ENCODE data around the gene LCE1B.

Gene LCE1B

GRCh38 chr1:152776361-152776760 is 35.4 kb upstream of the LCE1B start:
- H2BK5ac ChIP-seq (ENCODE audit: low read depth, low read length, poor library complexity), result no peak overlapping the region

GRCh38 chr1:152777510-152778137 is 34.1 kb upstream of the LCE1B start:
- Histone ChIP-seq H2BK120ac (ENCODE audit: insufficient read depth, low read length, poor library complexity) (no peak overlapping the region), H3K4me2 (ENCODE audit: low read length) (no peak overlapping the region), H3K36me3 (ENCODE audit: control insufficient read depth in 1 of 2, insufficient read depth in 2 of 2, low read length in 2 of 2) (no peaks in the 10 kb centered on the region), H3K27me3 (ENCODE audit: insufficient read depth, low read length) (no peaks in the 10 kb centered on the region), H3K79me2 (ENCODE audit: control insufficient read depth, insufficient read depth, low read length, poor library complexity) (no peaks in the 10 kb centered on the region), H3K27ac (ENCODE audit: low read depth, low read length) (no peak overlapping the region), H3K14ac (ENCODE audit: low read length) (no peak overlapping the region), H4K8ac (ENCODE audit: low read depth, low read length) (no peak overlapping the region), H3K4me3 (ENCODE audit: low read depth, low read length) (no peak overlapping the region), H3K18ac (ENCODE audit: low read length) (no peak overlapping the region), H3K4ac (ENCODE audit: low read depth, low read length) (no peak overlapping the region), H3K4me1 (ENCODE audit: control insufficient read depth in 1 of 2, insufficient read depth in 2 of 2, low read length in 2 of 2) (no peaks in the 10 kb centered on the region), H3K9me3 (ENCODE audit: insufficient read depth, low read depth, low read length) (peaks cover 13% of the 10 kb centered on the region), H2AK5ac (ENCODE audit: low read length) (no peak overlapping the region), H3K9ac (ENCODE audit: low read length) (no peak overlapping the region), H3K79me1 (ENCODE audit: low read length) (no peaks in the 10 kb centered on the region), H4K12ac (ENCODE audit: low read depth, low read length) (no peak overlapping the region), H2AFZ (ENCODE audit: insufficient read depth, low read length, poor library complexity) (no peak overlapping the region), H4K91ac (ENCODE audit: low read depth, low read length) (no peak overlapping the region), H2BK12ac (ENCODE audit: low read length) (no peak overlapping the region), H2BK5ac (ENCODE audit: low read depth, low read length, poor library complexity) (no peak overlapping the region), H3K23ac (ENCODE audit: low read length) (no peak overlapping the region)
- WGBS (ENCODE audit: extremely low coverage, insufficient coverage, insufficient read length), result no CpG with 5 or more reads among the region's 4 CpGs
- DNase-seq, result peak; percentile 6 to 45

More at GRCh38 chr1:152776361-152776760, 35.4 kb upstream of the LCE1B start:
- no peak overlapping the region for H3K4me3 ChIP-seq (ENCODE audit: low read depth, low read length)
- no peak overlapping the region for H2AK5ac ChIP-seq (ENCODE audit: low read length)
- H3K23ac ChIP-seq (ENCODE audit: low read length), result no peak overlapping the region
- no peak overlapping the region for H3K4me2 ChIP-seq (ENCODE audit: low read length)
- no peak for DNase-seq
- no peaks in the 10 kb centered on the region for H3K79me2 ChIP-seq (ENCODE audit: control insufficient read depth, insufficient read depth, low read length, poor library complexity)
- H3K36me3 ChIP-seq (ENCODE audit: control insufficient read depth in 1 of 2, insufficient read depth in 2 of 2, low read length in 2 of 2), result no peaks in the 10 kb centered on the region
- no peak overlapping the region for H3K18ac ChIP-seq (ENCODE audit: low read length)
- no peaks in the 10 kb centered on the region for H3K27me3 ChIP-seq (ENCODE audit: insufficient read depth, low read length)
- H3K14ac ChIP-seq (ENCODE audit: low read length), result no peak overlapping the region
- no peak overlapping the region for H3K4ac ChIP-seq (ENCODE audit: low read depth, low read length)
- no peak overlapping the region for H3K9ac ChIP-seq (ENCODE audit: low read length)
- no peak overlapping the region for H4K12ac ChIP-seq (ENCODE audit: low read depth, low read length)
- peaks cover 13% of the 10 kb centered on the region for H3K9me3 ChIP-seq (ENCODE audit: insufficient read depth, low read depth, low read length)
- WGBS (ENCODE audit: extremely low coverage, insufficient coverage, insufficient read length), result no CpG with 5 or more reads among the region's 11 CpGs
- no peak overlapping the region for H2BK12ac ChIP-seq (ENCODE audit: low read length)
- H3K27ac ChIP-seq (ENCODE audit: low read depth, low read length), result no peak overlapping the region
- H2BK120ac ChIP-seq (ENCODE audit: insufficient read depth, low read length, poor library complexity), result no peak overlapping the region
- H4K8ac ChIP-seq (ENCODE audit: low read depth, low read length), result no peak overlapping the region
- no peak overlapping the region for H4K91ac ChIP-seq (ENCODE audit: low read depth, low read length)
- H3K79me1 ChIP-seq (ENCODE audit: low read length), result no peaks in the 10 kb centered on the region
- H2AFZ ChIP-seq (ENCODE audit: insufficient read depth, low read length, poor library complexity), result no peak overlapping the region
- H3K4me1 ChIP-seq (ENCODE audit: control insufficient read depth in 1 of 2, insufficient read depth in 2 of 2, low read length in 2 of 2), result no peaks in the 10 kb centered on the region

- Histone ChIP-seq H2AFZ (ENCODE audit: insufficient read depth, low read length, poor library complexity) (no peak overlapping the region), H3K18ac (ENCODE audit: low read length) (no peak overlapping the region), H3K9me3 (ENCODE audit: insufficient read depth, low read depth, low read length) (peaks cover 8% of the 10 kb centered on the region), H3K14ac (ENCODE audit: low read length) (no peak overlapping the region), H3K4me1 (ENCODE audit: control insufficient read depth in 1 of 2, insufficient read depth in 2 of 2, low read length in 2 of 2) (no peaks in the 10 kb centered on the region), H3K4me3 (ENCODE audit: low read depth, low read length) (no peak overlapping the region), H3K23ac (ENCODE audit: low read length) (no peak overlapping the region), H2BK120ac (ENCODE audit: insufficient read depth, low read length, poor library complexity) (no peak overlapping the region), H2AK5ac (ENCODE audit: low read length) (no peak overlapping the region), H3K9ac (ENCODE audit: low read length) (no peak overlapping the region), H2BK12ac (ENCODE audit: low read length) (no peak overlapping the region), H2BK5ac (ENCODE audit: low read depth, low read length, poor library complexity) (no peak overlapping the region), H3K27me3 (ENCODE audit: insufficient read depth, low read length) (no peaks in the 10 kb centered on the region), H3K79me2 (ENCODE audit: control insufficient read depth, insufficient read depth, low read length, poor library complexity) (no peaks in the 10 kb centered on the region), H3K79me1 (ENCODE audit: low read length) (no peaks in the 10 kb centered on the region), H3K36me3 (ENCODE audit: control insufficient read depth in 1 of 2, insufficient read depth in 2 of 2, low read length in 2 of 2) (no peaks in the 10 kb centered on the region), H3K4ac (ENCODE audit: low read depth, low read length) (no peak overlapping the region), H3K27ac (ENCODE audit: low read depth, low read length) (no peak overlapping the region), H3K4me2 (ENCODE audit: low read length) (no peak overlapping the region), H4K91ac (ENCODE audit: low read depth, low read length) (no peak overlapping the region), H4K8ac (ENCODE audit: low read depth, low read length) (no peak overlapping the region), H4K12ac (ENCODE audit: low read depth, low read length) (no peak overlapping the region)
- no peak for DNase-seq
- no CpG with 5 or more reads among the region's 2 CpGs for WGBS (ENCODE audit: extremely low coverage, insufficient coverage, insufficient read length)
Observed at GRCh38 chr1:152783095-152783494, 28.7 kb upstream of the LCE1B start.

- no peak within 1 kb of the TSS for H4K8ac ChIP-seq (ENCODE audit: low read depth, low read length)
- no peak within 1 kb of the TSS for H3K23ac ChIP-seq (ENCODE audit: low read length)
- no peak within 1 kb of the TSS for H3K4me3 ChIP-seq (ENCODE audit: low read depth, low read length)
- no peak within 1 kb of the TSS for H2BK5ac ChIP-seq (ENCODE audit: low read depth, low read length, poor library complexity)
- DNase-seq, result no peak
- H3K36me3 ChIP-seq (ENCODE audit: control insufficient read depth in 1 of 2, insufficient read depth in 2 of 2, low read length in 2 of 2), result no peaks in the 10 kb centered on the region
- peaks cover 6% of the 10 kb centered on the region for H3K9me3 ChIP-seq (ENCODE audit: insufficient read depth, low read depth, low read length)
- H3K27ac ChIP-seq (ENCODE audit: low read depth, low read length), result no peak within 1 kb of the TSS
- no peak within 1 kb of the TSS for H2BK120ac ChIP-seq (ENCODE audit: insufficient read depth, low read length, poor library complexity)
- H3K18ac ChIP-seq (ENCODE audit: low read length), result no peak within 1 kb of the TSS
- no peaks in the 10 kb centered on the region for H3K27me3 ChIP-seq (ENCODE audit: insufficient read depth, low read length)
- H3K4me2 ChIP-seq (ENCODE audit: low read length), result no peak within 1 kb of the TSS
- no CpG with 5 or more reads among the region's 2 CpGs for WGBS (ENCODE audit: extremely low coverage, insufficient coverage, insufficient read length)
- no peaks in the 10 kb centered on the region for H3K4me1 ChIP-seq (ENCODE audit: control insufficient read depth in 1 of 2, insufficient read depth in 2 of 2, low read length in 2 of 2)
- no peak within 1 kb of the TSS for H3K4ac ChIP-seq (ENCODE audit: low read depth, low read length)
- H2AK5ac ChIP-seq (ENCODE audit: low read length), result no peak within 1 kb of the TSS
- H2AFZ ChIP-seq (ENCODE audit: insufficient read depth, low read length, poor library complexity), result no peak within 1 kb of the TSS
- H3K79me2 ChIP-seq (ENCODE audit: control insufficient read depth, insufficient read depth, low read length, poor library complexity), result no peaks in the 10 kb centered on the region
- H4K12ac ChIP-seq (ENCODE audit: low read depth, low read length), result no peak within 1 kb of the TSS
- H4K91ac ChIP-seq (ENCODE audit: low read depth, low read length), result no peak within 1 kb of the TSS
- no peaks in the 10 kb centered on the region for H3K79me1 ChIP-seq (ENCODE audit: low read length)
- H3K9ac ChIP-seq (ENCODE audit: low read length), result no peak within 1 kb of the TSS
- H3K14ac ChIP-seq (ENCODE audit: low read length), result no peak within 1 kb of the TSS
- no peak within 1 kb of the TSS for H2BK12ac ChIP-seq (ENCODE audit: low read length)
Observed at GRCh38 chr1:152786077-152786476, 25.7 kb upstream of the LCE1B start, which contains the start of gene LCE1E. Gene LCE1E, plus strand, starts transcription at chr1:152786257. Its CDS starts 1,043 bp downstream, at chr1:152787300.
